GM12801 (cell line): Measurements from ENCODE around the gene FOLR1.

ENCODE experiments used
- TF ChIP-seq, protein P1 (sequence below): IDR thresholded peaks from one replicate; pipeline ENCODE4 v1.5.1; 2011; ENCODE audit warnings: control low read depth; ENCODE audit not compliant: insufficient read length; ENCODE audit errors: extremely low read depth

The FOLR1 gene

DNA sequence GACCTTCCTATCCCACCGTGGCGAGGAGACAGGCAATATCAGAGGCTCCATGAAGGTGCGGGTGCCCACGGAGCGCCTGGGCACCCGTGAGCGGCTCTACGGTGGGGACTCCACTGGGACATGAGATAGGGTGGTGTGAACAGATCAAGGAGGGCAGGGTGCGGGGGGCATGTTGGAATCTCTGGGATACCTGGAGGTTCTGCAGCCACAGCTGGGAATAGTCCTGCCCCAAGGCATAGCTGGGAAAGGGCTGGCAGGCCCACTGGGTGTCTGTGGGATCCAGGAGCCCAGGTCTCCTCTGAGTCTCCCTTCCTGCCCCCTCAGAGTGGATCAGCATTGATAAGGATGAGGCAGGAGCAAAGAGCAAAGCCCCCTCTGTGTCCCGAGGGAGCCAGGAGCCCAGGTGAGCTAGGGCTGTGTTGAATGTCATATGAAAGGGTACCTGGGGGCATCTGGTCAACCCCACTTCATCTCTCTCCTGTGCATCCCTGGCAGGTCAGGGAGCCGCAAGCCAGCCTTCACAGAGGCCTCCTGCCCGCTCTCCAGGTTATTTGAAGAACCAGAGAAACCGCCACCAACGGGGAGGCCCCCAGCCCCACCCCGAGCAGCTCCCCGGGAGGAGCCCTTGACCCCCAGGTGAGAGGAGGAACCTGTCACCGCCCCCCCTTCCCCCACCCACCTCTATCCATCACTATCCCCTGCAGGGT, 43.6 kb downstream of the FOLR1 start:
- TF ChIP-seq, protein P1, sequence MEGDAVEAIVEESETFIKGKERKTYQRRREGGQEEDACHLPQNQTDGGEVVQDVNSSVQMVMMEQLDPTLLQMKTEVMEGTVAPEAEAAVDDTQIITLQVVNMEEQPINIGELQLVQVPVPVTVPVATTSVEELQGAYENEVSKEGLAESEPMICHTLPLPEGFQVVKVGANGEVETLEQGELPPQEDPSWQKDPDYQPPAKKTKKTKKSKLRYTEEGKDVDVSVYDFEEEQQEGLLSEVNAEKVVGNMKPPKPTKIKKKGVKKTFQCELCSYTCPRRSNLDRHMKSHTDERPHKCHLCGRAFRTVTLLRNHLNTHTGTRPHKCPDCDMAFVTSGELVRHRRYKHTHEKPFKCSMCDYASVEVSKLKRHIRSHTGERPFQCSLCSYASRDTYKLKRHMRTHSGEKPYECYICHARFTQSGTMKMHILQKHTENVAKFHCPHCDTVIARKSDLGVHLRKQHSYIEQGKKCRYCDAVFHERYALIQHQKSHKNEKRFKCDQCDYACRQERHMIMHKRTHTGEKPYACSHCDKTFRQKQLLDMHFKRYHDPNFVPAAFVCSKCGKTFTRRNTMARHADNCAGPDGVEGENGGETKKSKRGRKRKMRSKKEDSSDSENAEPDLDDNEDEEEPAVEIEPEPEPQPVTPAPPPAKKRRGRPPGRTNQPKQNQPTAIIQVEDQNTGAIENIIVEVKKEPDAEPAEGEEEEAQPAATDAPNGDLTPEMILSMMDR, result no peak

DNA sequence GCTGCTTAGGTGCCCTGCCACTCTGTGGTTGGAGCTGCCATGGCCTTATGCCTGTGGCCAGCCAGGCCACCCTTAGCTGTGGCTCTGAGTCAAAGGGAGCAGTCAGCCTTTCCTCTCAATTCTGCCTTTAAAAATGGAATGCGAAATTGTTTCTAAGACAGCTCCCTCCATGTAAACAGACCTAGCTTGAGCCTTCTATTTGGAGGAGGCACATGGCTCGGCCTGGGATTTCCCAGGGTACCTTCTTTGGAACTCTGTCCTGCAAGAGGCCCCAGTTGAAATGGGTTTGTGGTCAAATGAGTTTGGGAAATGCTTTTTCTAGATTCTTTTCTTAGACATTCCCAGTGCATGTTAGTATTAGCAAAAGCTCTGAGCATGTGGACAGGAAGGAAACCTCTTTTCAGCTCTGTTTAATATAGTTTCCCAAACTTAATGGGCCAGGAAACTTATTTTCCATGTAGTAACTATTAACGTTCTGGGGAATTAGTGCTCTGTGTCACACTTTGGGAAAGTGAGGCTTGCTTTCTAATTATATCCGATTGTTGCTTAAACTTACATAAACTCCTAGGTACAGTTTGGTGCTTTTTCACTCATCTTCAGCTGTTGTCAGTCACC, 44.2 kb downstream of the FOLR1 start:
- TF ChIP-seq, protein P1, result no peak

DNA sequence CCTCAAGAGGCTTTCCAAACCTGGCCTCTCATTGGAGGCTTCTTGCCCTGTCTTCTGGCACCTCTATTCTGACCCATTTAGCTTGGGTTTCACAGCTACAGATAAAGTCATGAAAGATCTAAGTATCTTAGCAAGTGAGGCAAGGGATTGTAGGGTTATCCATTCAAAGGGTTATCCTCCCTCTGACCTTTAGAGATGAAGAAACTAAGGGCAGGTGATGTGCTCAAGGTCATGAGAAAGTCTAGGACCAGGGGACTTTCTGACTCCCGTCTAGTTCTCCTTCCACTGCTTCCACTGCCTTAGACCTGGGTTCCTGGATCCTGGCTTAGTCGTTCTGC, 44.8 kb downstream of the FOLR1 start:
- TF ChIP-seq, protein P1, result no peak

DNA sequence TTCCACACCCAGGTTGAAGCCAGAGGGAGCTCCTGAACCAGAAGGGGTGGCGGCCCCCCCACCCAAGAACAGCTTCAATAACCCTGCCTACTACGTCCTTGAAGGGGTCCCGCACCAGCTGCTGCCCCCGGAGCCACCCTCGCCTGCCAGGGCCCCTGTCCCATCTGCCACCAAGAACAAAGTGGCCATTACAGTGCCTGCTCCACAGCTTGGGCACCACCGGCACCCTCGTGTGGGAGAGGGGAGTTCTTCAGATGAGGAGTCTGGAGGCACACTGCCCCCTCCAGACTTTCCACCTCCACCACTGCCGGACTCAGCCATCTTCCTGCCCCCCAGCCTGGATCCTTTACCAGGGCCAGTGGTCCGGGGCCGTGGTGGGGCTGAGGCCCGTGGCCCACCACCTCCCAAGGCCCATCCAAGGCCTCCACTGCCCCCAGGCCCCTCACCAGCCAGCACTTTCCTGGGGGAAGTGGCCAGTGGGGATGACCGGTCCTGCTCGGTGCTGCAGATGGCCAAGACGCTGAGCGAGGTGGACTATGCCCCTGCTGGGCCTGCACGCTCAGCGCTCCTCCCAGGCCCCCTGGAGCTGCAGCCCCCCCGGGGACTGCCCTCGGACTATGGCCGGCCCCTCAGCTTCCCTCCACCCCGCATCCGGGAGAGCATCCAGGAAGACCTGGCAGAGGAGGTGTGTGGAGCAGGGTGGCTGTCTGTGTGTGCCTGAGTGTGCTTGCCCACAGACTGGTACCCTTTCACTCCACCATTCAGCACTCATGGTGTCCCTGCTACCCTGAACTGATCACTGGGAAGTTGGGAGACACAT, 45.4 kb downstream of the FOLR1 start:
- TF ChIP-seq, protein P1, result no peak

DNA sequence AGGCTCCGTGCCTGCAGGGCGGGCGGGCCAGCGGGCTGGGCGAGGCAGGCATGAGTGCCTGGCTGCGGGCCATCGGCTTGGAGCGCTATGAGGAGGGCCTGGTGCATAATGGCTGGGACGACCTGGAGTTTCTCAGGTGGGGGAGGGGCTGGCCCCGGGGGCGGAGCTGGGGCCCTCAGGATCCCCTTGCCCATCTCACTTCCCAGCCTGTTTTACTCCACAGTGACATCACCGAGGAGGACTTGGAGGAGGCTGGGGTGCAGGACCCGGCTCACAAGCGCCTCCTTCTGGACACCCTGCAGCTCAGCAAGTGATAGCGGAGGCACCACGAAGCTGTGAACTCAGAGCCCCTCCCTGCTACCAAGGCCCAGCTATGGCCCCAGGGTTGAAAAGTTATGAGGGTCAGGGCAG, 46.1 kb downstream of the FOLR1 start:
- TF ChIP-seq, protein P1, result peak; percentile 43

DNA sequence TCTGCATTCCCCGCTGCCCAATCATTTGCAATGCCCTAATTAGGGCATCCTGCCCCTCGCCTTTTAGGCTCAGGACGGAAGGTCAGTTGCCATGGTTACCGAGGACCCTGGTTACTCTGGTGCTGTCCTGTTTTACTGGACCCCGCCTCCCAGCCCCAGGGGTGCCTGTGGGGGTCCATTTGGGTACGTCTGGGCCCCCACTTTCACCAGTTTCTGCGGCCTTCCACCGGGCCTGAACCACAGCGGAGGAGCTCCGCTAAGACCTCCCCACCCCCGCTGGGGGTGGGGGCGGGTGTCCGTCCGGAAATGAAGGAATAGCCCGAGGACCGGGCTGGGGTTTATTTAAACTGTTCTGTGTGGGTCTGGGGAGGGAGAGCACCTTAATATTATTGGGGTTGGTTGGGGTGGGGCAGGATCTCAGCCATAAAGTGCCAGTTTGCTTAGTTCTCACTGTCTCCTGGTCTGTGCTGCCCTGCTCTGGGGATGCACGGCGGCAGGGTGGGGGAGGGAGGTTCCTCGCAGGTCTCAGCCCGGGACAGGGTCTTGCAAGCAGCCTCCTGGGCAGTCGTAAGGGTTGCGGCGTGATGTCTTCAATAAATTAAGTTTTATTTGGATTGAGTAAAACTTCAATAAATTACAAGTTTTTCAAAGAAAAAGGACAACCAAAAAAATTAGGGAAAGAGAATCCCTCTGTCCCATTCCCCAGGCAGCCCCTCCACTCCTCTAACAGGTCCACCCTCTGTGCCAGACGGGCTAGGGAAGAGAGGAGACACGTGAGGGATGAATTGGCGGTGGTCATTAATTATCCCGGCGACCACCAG, 46.8 kb downstream of the FOLR1 start:
- TF ChIP-seq, protein P1, result no peak
